ENCODE data around the gene GAB2. TPM values are rescaled to one million over a fixed set of nuclear protein-coding genes. Genes with fewer than 3 reads are reported as not detected.

Gene GAB2
- total RNA-seq, 1 experiment from 2014 or later = 3.3 TPM

DNA sequence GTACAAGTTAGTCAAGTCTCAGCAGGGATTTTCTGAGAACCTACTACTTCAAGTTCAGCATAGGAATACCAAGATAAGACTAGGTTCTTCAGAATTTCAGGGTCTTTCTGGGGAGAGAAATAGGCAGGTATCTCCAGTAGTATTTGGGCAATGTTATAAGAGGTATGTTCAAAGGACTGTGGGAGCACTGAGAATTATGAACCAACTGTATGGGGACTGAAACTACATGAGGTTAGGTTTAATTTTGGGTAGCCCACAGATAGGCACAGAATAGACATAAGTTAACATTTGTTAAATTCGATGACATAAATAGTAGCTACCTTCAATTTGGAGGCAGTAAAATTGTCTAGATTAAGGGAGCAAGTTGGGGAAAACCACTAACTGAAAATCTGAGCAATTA, 9.2 kb upstream of the GAB2 start:
- Histone ChIP-seq H3K27ac (ENCODE audit: insufficient read length, low read depth, low read length) (no peak overlapping the region), H2AFZ (ENCODE audit: low read length) (no peak overlapping the region), H3K4me2 (ENCODE audit: insufficient read depth, insufficient read length, low read length) (no peak overlapping the region), H3K27me3 (ENCODE audit: insufficient read depth, low read length) (no peaks in the 10 kb centered on the region; the same call in 1 of the 2 replicates), H3K79me2 (ENCODE audit: insufficient read depth, low read length) (no peaks in the 10 kb centered on the region), H2BK120ac (ENCODE audit: low read depth, low read length, poor library complexity, severe bottlenecking) (no peak overlapping the region), H2BK12ac (ENCODE audit: insufficient read length, low read depth, low read length) (no peak overlapping the region), H3K56ac (ENCODE audit: insufficient read length, low read depth, low read length) (no peak overlapping the region), H3K23me2 (ENCODE audit: insufficient read length, low read depth, low read length, poor library complexity, severe bottlenecking) (no peaks in the 10 kb centered on the region), H4K91ac (ENCODE audit: insufficient read length, low read depth, low read length) (no peak overlapping the region), H2BK5ac (ENCODE audit: insufficient read length, low read length) (no peak overlapping the region), H4K5ac (ENCODE audit: insufficient read length, low read depth, low read length) (no peak overlapping the region), H3K4ac (ENCODE audit: low read depth, low read length) (no peak overlapping the region), H3K4me1 (ENCODE audit: insufficient read depth, low read length) (peaks cover 8% of the 10 kb centered on the region; the same call in 1 of the 2 replicates), H3K79me1 (ENCODE audit: insufficient read depth, low read depth, low read length, poor library complexity, severe bottlenecking) (no peaks in the 10 kb centered on the region), H4K20me1 (ENCODE audit: control insufficient read depth, insufficient read depth, insufficient read length) (no peaks in the 10 kb centered on the region), H3K18ac (ENCODE audit: insufficient read length, low read depth, low read length) (no peak overlapping the region), H3K9ac (ENCODE audit: extremely low read depth, insufficient read length, low read length) (no peak overlapping the region), H3T11ph (ENCODE audit: low read length) (no peak overlapping the region), H3K14ac (ENCODE audit: insufficient read depth, low read length) (no peak overlapping the region), H3K9me3 (ENCODE audit: control insufficient read depth, low read depth, low read length) (no peaks in the 10 kb centered on the region), H2BK15ac (ENCODE audit: low read depth, low read length) (no peak overlapping the region), H4K8ac (replicated peaks; ENCODE audit: insufficient read length, low read depth, low read length) (no peak overlapping the region), H3K23ac (ENCODE audit: insufficient read length, low read depth, low read length) (no peak overlapping the region), H2BK20ac (ENCODE audit: low read depth, low read length, poor library complexity, severe bottlenecking) (no peak overlapping the region), H2AK5ac (ENCODE audit: insufficient read length, low read length) (no peak overlapping the region)
- no peak for DNase-seq
- Mint-ChIP-seq H3K4me3 (no peak overlapping the region), H3K27me3 (ENCODE audit: low read depth) (no peaks in the 10 kb centered on the region), H3K9me3 (no peaks in the 10 kb centered on the region), H3K4me1 (peaks cover 16 to 23% of the 10 kb centered on the region in 2 experiments), H3K27ac (no peak overlapping the region), H3K36me3 (ENCODE audit: insufficient read depth in 1 of 3, low read depth in 3 of 3) (no peaks in the 10 kb centered on the region)
- WGBS (ENCODE audit: extremely low coverage, insufficient read length, low lambda C conversion rate) = no CpG with 5 or more reads among the region's 1 CpG
- TF ChIP-seq, protein P1, sequence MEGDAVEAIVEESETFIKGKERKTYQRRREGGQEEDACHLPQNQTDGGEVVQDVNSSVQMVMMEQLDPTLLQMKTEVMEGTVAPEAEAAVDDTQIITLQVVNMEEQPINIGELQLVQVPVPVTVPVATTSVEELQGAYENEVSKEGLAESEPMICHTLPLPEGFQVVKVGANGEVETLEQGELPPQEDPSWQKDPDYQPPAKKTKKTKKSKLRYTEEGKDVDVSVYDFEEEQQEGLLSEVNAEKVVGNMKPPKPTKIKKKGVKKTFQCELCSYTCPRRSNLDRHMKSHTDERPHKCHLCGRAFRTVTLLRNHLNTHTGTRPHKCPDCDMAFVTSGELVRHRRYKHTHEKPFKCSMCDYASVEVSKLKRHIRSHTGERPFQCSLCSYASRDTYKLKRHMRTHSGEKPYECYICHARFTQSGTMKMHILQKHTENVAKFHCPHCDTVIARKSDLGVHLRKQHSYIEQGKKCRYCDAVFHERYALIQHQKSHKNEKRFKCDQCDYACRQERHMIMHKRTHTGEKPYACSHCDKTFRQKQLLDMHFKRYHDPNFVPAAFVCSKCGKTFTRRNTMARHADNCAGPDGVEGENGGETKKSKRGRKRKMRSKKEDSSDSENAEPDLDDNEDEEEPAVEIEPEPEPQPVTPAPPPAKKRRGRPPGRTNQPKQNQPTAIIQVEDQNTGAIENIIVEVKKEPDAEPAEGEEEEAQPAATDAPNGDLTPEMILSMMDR (conservative IDR thresholded peaks at IDR 0.05) = no peak

All from H9 (cell line).